Measurements from ENCODE around the gene KLB. TPM values are rescaled to one million over a fixed set of nuclear protein-coding genes. Genes with fewer than 3 reads are reported as not detected.
"Not testable (repeated sequence)": the region's sequence is repeated elsewhere in the genome, so short reads cannot be mapped to it uniquely, and the experiment has no call there.

KLB gene
- total and polyA plus RNA-seq, 2 experiments from 2014 or later: 0.03 to 0.19 TPM

- no peak for TF ChIP-seq REST (IDR thresholded peaks at IDR 0.05; ENCODE audit: unreplicated experiment)
- no peak for TF ChIP-seq NANOG (IDR thresholded peaks at IDR 0.05; ENCODE audit: borderline replicate concordance)
These were observed 49.7 kb upstream of the KLB start (continued) for GRCh38 chr4:39357002-39357401.

GRCh38 chr4:39360611-39361010 lies 46.1 kb upstream of the KLB start:
- H3K27me3 Mint-ChIP-seq (ENCODE audit: insufficient read depth, low read depth, poor library complexity); H3K4me3 ChIP-seq; H3K4me2 ChIP-seq; H3K36me3 Mint-ChIP-seq (ENCODE audit: low read depth); H3K4me3 Mint-ChIP-seq; H3K27ac ChIP-seq (ENCODE audit: low read depth); ATAC-seq; H2AFZ ChIP-seq; H3K9me3 Mint-ChIP-seq; H3K27ac Mint-ChIP-seq; H3K27me3 ChIP-seq (ENCODE audit: insufficient read depth); DNase-seq (ENCODE audit: low spot score); H3F3A ChIP-seq (replicated peaks; ENCODE audit: low read depth); H3K4me1 Mint-ChIP-seq; H3K9me2 ChIP-seq (ENCODE audit: insufficient read depth); H3K36me3 ChIP-seq (ENCODE audit: insufficient read depth): not testable (repeated sequence)
- Histone ChIP-seq H3K79me2 (replicated peaks; ENCODE audit: insufficient read depth) (peaks cover 100% of the 10 kb centered on the region), H3K4me1 (ENCODE audit: insufficient read depth) (peaks cover 10% of the 10 kb centered on the region), H4K20me1 (replicated peaks; ENCODE audit: insufficient read depth) (peaks cover 37% of the 10 kb centered on the region)

- peaks cover 30% of the 10 kb centered on the region for H4K20me1 ChIP-seq (replicated peaks; ENCODE audit: insufficient read depth)
These were observed 43.9 kb upstream of the KLB start for GRCh38 chr4:39362827-39363226.

More at GRCh38 chr4:39362827-39363226, 43.9 kb upstream of the KLB start:
- H3K9me3 Mint-ChIP-seq: no peaks in the 10 kb centered on the region; the same call in 1 of the 3 replicates
- Histone ChIP-seq H3K4me3 (no peak overlapping the region), H3K36me3 (ENCODE audit: insufficient read depth) (no peaks in the 10 kb centered on the region), H3F3A (replicated peaks; ENCODE audit: low read depth) (0 out of 2 replicates have a peak, but pooled peaks cover 5% of the 10 kb centered on the region), H3K4me1 (ENCODE audit: insufficient read depth) (peaks cover 10% of the 10 kb centered on the region), H2AFZ (no peak overlapping the region), H3K27ac (ENCODE audit: low read depth) (no peak overlapping the region), H3K79me2 (replicated peaks; ENCODE audit: insufficient read depth) (peaks cover 83% of the 10 kb centered on the region), H3K27me3 (ENCODE audit: insufficient read depth) (peaks cover 11% of the 10 kb centered on the region; the same call in 1 of the 2 replicates), H3K4me2 (no peak overlapping the region), H3K9me2 (ENCODE audit: insufficient read depth) (0 out of 2 replicates have a peak, but pooled peaks cover 6% of the 10 kb centered on the region)
- H3K4me1 Mint-ChIP-seq: peaks cover 9% of the 10 kb centered on the region; the same call in 2 of the 3 replicates
- no peak overlapping the region for H3K27ac Mint-ChIP-seq
- no peak overlapping the region for H3K4me3 Mint-ChIP-seq
- peaks cover 14% of the 10 kb centered on the region for H3K27me3 Mint-ChIP-seq (ENCODE audit: insufficient read depth, low read depth, poor library complexity)
- no peaks in the 10 kb centered on the region; the same call in 2 of the 3 replicates for H3K36me3 Mint-ChIP-seq (ENCODE audit: low read depth)
- no peak for TF ChIP-seq CTCF (conservative IDR thresholded peaks at IDR 0.05; ENCODE audit: low read depth in 2 of 2)
- ATAC-seq: no peak
- no peak for DNase-seq (ENCODE audit: low spot score)
